HG03565 (cell line): ENCODE results near the gene MRAP.
"Not testable (repeated sequence)": the region's sequence is repeated elsewhere in the genome, so short reads cannot be mapped to it uniquely, and the experiment has no call there.

ENCODE experiments used
- ATAC-seq: cut with Tn5 transposase; IDR thresholded peaks from one replicate; pipeline ENCODE4 v1.9.1; 2021; ENCODE audit warnings: mild to moderate bottlenecking, moderate library complexity; ENCODE audit not compliant: unreplicated experiment

MRAP gene

DNA sequence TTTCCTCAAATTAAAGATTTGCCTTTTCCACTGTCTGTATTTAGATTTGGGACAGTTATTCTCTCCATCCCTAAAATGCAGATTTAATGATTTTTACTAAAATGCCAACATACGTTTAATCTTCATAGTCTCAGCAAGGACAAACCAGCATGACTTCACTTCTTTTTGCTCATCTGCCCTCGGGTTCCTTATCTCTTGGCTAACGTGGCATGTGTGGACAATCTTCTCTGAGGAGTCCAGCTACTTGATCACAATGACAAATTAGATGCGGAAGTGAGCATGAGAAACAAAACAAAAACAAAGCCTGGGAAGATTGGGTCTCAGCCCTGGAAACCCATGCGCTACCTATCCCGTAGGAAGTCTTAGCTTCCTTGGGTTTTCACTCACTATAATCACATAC, 1.0 kb downstream of the MRAP start:
- no peak for ATAC-seq

DNA sequence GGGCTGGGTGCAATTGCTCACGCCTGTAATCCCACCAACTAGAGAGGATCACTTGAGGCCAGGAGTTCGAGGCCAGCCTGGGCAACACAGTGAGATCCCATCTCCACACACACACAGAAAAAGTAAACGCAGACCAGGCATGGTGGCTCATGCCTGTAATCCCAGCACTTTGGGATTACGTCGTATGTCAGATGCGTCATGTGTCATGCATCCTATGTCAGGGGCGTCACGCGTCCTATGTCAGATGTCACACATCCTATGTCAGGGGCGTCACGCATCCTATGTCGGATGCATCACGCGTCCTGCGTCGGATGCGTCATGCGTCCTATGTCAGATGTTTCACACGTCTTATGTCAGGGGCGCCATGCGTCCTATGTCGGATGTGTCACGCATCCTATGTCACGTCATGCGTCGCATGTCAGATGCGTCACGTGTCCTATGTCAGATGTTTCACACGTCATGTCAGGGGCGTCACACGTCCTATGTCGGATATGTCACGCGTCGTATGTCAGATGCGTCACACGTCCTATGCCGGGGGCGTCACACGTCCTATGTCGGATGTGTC, 1.5 kb downstream of the MRAP start:
- ATAC-seq = no peak

DNA sequence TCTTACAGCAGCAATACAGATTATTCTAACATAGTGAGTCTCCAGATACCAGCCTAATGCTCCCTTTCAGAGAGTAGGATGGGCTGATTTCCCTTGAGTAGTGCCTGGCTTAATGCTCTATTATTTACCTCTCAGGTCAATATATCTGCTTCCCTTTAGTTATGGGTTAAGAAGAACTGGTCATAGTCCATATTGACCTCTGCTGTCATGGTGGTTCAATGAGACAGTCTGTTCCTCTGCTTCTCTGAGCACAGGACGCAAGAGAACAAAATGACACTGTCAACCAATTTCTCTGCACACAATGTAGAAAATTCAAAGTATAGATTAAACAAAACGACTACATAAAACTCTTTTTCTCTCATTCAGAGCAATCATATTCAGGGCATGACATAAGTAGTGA, 2.9 kb downstream of the MRAP start:
- ATAC-seq = no peak

DNA sequence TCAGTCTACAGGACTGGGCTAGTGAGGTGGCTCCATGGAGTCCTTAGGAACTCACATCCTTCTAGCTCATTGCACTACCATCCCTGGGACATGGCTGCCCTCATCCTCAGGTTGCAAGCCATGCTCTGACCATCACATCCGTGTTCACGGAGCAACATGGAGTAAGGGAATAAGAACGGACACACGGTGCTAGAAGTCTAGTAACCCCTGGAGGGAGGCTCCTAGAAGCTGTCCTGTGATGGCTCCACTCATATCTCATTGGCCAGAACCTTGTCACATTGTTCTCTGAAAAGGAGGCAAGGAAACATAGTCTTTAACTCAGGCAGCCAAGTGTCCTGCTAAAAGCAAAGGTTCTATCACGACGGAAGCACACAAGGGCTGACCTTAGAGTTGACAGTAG, 3.9 kb downstream of the MRAP start:
- ATAC-seq = no peak

DNA sequence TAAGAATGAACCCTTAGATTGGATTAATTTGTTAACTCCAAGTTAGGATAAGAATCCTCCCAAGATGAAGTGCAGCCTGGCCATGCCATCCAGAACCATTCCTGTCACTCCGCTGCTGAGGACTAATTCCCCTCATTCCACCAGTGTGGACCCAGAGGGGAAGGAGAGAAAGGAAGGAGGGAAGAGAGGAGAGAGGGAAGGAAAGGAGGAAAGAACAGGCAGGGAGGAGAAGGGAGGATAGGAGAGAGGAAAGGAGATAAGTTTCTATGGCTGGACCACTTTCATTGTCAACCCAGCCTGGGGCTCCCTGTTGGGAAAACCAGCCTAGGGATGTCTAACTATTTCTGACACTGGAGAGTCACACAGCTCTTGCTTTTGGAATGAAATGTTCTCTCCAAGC, 4.7 kb downstream of the MRAP start:
- no peak for ATAC-seq

DNA sequence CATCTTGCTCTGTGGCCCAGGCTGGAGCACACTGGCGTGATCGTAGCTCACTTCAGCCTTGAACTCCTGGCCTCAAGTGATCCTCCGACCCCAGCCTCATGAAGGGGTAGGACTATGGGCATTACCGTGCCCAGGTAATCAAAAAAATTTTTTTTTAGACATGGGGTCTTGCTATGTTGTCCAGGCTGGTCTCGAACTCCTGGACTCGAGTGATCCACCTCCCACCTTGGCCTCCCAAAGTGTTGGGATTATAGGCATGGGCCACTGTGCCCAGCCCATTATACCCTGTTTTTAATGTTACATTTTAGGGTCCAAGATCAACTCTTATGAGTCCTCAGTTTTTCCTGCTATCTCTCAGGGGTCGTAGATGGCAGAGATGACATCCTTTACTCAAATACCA, 6.3 kb downstream of the MRAP start:
- no peak for ATAC-seq

DNA sequence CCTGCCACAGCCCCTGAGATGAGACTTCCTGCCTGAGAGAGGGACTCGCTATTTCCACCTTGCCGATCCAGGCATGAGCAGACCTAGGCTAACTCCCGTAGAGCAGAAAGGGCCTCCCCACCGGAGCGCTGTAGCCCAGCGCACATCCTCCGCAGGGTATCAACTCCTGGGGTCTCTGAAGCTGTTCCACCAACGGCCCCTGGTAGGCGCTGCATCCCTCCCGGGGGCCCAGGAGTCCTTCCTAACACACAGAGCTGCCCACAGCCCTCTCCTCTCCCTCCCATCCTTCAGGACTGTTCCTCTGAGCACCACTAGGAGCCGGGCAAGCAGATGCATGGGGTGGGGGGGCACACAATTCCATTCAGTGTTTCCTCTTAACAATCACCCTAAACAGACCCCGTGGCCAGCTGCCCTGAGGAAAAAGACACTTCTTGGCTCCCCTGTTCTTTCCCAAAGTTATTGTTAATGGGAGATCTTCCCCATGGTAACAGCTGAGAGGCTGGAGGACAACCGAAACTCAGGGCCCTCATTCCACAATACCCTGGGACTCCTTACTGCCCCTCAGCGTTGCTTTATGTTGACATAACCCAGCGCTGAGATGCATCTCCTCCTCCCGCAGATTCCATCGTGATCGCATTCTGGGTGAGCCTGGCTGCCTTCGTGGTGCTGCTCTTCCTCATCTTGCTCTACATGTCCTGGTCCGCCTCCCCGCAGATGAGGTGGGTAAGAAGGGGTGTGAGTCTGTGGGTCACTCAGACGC, 7.5 kb downstream of the MRAP start:
- ATAC-seq = no peak

DNA sequence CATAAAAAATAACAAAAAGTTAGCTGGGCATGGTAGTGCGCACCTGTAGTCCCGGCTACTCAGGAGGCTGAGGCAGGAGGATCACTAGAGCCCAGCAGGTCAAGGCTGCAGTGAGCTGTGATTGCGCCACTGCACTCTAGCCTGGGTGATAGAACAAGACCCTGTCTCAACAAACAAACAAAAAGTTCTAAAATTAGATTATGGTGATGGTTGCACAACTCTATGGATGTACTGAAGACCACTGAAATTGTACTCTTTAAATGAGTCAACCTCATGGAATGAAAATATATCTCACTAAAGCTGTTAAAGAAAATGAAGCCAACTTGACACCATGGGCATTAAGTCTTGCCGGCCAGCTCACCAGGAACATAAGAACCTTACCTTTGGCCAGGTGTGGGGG, 9.1 kb downstream of the MRAP start:
- ATAC-seq = no peak

DNA sequence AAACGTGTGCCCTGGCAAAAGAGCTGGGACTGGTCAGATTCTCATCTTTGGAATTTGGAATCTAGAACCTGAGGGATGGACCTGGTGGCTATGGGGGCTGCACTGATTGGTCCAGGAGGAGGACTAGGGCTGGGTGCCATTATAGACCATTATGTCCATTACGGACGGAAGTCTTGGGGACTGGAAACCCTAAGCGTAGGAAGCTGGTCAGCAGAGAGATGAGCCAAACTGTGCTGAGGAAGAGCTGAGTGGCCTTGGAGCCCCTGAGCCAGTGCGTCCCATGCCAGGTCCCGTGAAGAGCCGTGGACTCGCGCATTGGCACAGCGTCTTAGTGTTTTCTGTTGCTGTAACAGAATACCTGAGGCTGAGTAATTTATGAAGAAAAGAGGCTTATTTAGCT, 10.0 kb downstream of the MRAP start:
- no peak for ATAC-seq

DNA sequence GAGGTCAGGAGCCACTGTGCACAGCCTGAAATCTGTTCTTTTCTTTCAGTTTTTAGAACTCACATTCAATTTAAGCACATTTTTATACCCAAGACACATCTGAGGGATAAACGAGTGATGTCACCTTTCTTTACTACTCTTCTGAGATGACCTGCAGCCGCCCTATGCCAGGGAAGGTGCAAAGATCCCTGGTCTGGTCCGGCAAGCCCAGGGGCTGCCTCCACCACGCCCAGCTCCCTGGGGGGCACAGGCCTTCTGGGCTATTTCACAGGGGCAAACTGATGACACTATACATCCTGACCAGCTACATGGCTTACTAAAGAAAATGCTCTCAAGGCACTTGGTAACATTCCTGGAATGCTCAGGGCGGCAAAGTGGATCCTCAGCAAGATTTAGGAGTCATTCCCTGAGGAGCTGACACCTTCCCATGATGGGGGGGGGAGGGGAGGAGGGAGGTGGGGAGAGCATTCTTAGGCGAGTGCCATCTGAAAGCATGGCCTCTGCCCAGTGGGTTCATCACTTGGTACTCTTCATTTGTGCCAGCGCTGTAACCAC, 11.3 kb downstream of the MRAP start:
- no peak for ATAC-seq

DNA sequence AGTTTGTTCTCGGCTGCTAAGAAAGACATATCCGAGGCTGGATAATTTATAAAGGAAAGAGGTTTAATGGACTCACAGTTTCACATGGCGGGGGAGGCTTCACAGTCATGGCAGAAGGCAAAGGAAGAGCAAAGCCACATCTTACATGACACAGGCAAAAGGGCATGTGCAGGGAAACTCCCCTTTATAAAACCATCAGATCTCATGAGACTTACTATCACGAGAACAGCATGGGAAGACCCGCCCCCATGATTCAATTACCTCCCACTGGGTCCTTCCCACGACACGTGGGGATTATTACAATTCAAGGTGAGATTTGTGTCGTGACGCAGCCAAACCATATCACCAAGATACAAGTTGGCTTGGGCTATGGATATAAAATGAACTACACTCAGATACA, 12.3 kb downstream of the MRAP start:
- ATAC-seq = not testable (repeated sequence)

DNA sequence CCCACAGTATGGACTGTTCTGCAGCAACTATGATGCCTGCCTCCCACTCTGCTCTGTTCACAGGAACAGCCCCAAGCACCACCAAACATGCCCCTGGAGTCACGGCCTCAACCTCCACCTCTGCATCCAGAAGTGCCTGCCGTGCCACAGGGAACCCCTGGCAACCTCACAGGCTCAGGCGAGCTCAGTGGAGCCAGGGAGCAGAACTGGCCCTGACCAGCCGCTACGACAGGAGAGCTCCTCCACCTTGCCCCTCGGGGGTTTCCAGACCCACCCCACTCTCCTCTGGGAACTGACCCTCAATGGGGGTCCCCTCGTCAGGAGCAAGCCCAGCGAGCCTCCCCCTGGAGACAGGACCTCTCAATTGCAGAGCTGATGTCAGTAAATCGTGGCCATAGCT, 13.0 kb downstream of the MRAP start:
- ATAC-seq = no peak

DNA sequence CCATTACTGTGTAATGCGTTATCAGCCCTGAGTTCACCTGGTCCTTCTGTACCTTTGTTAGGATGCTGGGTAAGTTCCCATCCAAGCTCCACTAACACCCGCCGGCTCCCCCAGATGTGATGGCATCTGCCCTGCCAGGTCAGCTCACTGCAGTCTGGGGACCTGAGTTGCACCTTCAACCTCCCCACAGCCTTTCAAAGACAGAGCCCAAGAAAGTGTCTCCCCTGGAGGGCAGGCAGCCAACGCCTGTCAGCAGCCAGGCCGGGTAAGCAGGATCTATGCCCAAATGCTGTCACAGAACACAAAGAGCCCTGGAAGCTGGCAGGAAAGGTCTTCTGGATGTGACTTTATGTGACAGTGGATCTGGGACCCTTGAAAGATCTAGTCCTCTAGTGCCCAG, 13.7 kb downstream of the MRAP start:
- no peak for ATAC-seq

DNA sequence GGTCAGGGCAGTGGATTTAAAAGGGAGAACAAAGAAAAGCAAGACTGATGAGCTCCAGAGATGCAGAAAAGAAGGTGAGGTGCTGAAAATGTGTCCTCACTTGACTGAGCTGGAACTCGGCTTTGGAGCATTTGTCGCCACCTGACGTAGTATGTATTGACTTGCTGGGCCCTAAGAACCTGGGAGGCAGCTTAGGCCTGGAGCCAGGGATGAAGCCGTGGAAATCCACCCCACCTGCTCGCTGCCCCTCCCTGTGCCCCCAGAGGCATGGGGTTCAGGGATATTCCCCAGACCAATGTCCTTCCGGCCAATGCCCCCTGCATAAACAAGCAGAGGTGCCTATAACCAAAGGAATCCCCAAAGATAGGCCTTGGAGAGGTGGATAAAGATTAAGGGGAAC, 14.3 kb downstream of the MRAP start:
- ATAC-seq = no peak

DNA sequence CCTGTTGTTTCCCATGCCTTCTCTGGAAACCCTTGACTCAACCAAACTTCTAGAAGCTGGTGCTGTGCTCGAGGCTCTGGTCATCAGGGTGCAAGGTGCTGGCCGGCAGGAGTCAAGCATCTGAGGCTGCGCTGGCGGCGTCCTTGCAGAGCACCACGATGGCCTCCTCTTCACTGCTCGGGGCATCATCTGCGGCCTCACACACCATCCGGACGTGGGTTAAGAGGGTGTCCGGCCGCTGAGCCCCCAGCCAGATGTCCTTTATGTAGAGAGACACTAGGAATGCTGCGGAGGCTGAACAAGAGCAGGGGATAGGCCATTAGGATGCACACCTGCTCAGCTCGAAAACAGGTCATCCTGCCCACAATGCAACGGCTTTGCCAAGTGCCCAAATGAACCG, 16.2 kb downstream of the MRAP start:
- no peak for ATAC-seq

DNA sequence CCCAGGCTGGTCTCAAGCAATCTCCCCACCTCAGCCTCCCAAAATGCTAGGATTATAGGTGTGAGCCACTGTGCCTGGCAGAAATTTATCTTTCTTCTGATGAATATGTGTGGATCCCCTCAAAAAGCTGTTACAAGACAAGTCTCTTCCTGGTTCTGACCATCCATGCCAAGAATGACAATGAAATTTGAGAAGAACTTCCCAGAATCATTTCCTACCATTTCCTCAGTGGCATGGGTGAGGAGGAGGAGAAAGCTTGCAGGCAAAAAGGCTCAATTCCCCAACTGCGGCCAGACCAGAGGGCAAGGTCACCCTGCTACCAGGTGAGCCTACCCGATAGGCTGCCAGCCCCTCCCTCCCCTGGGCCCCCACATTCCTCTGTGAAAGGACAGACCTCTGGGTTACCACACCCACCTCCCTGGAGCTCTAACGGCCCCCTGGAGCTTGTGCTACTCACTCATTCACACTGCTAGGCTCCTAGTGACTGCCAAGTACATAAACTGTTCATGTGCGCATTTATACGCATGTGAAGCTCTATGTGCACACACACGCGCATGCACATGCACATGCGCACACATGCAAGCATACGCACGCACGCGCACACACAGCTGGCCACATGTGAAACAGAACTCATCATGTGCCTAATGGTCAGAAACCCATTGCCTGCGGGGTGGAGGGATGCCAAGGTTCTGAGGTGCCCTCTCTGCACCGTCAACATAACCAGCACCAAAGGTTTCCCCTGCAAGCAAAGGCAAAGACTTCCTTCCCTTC, 17.0 kb downstream of the MRAP start:
- no peak for ATAC-seq

DNA sequence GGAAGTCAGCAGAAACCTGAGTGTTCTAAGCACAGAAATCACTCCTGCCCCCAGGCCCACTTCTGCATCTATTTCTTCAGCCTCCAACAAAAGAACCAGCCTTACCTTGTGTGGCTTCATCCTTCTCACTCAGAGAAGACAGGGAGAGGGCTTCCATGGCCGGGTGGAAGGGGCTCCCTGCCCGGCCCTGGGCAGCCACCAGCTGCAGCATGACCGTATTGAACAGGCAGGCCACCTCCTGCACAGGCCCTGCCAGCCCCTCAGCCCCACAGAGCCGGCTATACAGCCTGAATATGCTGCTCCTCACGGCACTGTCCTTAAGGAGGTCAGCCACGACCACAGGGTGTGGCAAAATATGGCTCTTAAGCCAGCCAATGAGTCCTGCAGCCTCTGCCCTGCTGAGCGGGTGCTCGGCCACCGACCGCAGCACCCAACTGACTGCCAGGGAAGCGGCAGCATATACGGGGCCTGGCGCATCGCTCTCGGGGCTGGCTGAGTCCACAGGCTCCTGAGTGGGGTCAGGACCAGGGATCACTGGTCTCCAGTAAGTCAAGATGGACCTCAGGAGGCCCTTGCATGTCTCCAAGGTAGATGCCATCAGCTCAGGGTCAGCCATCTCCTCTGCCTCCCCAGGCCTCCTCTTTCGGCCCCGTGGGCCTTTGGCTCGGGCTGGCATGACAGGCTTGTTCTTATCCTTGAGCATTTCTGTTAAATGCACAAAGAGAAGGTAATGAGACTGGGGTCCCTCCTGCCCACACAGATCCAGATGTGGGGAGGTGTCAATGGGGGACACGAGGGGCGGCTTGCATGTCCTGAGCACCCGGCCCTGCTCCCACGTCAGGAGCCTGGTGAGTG, 17.9 kb downstream of the MRAP start:
- ATAC-seq = no peak

DNA sequence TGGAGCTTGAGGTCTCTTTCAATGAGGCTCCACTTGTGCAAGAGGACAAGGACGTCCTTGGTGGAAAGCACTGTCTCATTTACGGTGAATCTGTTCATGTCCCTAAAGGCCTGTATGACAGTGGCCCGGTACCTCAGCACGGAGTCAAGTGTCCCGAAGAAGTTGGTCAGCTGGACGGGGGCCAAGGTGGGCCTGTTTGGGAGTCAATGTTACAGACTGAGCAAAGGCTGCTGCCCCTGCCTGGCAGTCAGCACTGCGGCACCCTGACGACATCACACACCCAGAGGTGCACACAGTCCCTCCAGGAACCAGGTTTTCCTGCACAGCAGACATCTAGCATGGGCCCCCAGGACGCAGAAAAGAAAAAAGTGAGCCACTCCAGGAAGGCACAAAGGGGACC, 19.1 kb downstream of the MRAP start:
- no peak for ATAC-seq

DNA sequence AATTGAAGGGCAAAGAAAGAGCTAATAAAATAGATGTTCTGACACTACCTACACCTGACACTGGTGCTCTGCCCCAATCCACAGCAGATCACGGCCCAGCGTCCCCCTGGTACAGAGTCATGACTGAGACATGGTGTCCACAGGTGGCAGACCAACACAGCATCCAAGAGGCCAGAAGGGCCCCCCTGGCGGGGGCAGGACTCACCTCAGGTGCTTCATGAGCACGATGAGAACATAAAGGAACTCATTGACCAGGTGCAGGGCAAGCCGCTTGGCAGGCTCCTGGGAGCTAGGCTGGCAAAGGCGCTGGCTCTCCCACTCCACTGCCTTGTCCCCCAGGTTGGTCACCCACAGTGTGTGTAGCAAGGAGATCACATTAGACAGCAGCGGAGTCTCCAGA, 20.4 kb downstream of the MRAP start:
- no peak for ATAC-seq

DNA sequence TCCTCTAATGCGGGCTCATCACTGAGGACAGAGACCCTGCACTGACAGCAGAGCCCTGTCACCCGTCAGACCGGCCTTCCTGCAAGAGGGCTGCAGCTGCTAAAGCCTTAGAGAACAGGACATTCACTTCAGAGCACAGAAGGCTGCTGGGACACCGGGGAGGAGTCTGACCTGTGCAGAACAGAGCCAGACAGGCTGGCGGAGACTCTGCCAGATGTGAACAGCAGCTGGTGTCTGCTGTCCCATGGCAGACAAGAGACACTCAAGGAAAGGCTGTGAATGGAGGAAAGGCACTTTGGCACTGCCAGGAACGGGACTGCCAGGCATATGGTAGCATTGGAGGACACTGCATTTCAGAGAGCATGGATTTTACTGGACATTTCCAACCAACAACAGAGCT, 21.4 kb downstream of the MRAP start:
- no peak for ATAC-seq

DNA sequence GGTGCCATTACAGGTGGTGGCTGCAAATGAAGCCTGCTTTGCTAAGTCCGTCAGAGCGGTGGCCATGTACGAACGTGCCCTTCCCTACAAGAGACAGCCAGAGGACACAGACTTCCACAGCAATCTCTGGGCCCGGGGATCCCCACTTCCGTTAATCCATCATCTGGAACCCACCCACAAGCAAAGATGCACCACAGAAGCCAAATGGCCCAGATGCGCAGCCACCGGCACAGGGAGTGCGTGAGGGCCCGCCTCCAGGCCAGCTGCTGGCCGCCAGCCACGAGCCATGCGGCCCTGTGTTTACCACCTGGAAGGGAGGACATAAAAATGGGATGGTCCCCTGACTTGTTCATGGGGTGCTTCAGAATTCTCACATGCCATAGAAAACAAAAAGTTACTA, 22.1 kb downstream of the MRAP start:
- ATAC-seq = no peak
